NOMO-1 treated with DMSO at 0.1 percent for 48 hours (cell line): ENCODE data around the gene LRRC47.

Experiments
- DNase-seq: peaks from one replicate; lab custom pipeline; 2025; ENCODE audit not compliant: unreplicated experiment; lab: John Stamatoyannopoulos, UW

LRRC47 gene

DNA sequence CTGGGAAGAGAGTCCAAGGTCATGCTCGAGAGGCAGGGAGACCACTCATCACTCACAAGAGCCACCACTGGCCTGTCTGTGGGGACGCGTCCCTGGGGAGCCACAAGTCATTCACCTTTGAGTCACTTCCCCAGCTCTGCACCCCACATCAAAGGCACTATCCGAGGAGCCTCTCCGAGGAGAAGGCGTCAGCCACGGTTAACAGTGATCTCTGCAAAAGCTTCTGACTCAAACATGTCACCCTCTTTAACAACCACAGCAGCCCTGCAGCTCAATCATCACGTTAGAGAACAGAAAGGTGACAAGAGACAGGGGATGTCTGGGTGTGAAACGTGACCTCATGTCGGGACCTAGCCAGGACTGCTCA, 9.0 kb downstream of the LRRC47 start:
- no peak for DNase-seq

DNA sequence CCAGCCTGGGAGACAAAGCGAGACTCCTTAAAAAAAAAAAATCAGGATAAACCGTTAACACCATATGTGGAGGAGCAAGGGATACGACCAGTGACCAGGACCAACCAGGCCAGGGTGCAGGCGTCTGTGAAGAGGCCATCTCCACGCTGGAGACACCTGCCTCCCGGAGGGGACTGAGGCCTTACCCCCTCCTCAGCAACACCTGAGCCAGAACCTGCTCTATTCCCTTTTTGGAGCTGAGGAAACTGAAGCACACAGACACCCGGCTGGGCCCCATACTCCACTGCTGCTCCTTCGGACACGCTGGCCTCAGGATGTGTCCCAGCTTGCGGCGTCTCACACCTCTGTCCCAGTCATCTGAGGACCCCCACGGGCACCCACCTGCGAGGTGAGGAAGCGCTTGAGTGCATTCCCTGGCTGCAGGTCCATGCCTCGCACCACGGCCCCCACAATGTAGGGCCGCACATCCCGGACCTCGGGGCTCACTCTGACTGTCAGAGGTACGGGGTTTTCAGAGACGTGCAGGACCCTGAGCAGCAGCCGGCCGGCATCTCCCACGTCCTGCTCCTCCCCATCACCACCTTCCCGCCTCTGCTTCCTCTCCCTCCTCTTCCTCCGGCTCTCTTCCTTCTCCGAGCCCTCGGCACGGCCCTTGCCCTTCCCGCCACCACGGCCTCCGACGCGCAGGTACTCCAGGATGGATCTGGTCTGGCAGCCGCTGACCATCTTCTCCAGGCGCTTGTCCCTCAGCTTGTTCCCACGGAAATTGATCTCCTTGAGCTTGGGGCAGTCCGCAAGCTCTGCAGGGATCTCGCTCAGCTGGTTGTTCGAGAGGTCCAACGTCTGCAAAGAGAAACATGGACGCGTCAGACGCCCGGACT, 9.6 kb downstream of the LRRC47 start:
- DNase-seq = no peak

DNA sequence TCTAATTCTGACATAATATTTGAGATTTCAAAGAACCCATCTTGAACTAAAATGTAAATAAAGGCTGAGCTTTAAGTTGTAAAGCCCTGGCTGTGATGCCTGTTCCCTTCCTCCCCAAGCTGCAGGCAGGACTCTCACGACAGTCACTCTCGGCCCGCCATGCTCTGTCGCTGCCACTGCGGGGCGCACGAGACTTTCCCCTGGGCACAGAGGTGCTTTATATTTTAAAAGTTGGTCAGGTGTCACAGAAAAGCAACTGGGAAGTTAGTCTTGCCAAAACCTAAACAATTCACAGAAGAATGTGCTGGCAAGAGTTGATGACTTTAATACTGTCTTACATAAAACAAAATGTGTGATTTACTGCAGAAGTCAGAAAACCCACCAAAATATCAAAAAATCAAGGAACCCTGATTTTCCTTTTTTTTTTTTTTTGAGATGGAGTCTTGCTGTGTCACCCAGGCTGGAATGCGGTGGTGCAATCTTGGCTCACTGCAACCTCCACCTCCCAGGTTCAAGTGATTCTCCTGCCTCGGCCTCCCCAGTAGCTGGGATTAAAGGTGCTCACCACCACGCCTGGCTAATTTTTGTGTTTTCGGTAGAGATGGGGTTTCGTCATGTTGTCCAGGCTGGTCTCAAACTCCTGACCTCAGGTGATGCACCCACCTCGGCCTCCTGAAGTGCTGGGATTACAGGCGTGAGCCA, 10.7 kb downstream of the LRRC47 start:
- DNase-seq = no peak

DNA sequence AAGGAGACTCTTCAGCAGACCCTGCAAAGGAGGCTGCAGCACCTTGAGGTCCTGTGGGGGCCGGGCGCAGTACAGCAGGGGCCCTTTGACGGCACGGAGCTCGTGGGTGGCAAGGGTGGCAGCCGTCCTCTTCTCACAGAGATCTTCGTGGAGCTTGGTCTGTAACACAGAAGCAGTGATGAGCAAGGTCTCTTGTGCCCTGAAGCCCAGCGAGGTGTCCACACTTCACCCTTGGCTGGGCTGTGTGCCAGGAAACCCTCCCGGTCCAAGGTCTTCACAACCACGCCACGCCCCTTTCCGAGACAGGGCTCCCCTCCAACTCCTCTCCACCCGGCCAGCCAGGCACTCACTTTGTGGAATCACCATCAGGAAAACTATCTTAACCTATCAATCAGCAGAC, 11.3 kb downstream of the LRRC47 start:
- DNase-seq = no peak

DNA sequence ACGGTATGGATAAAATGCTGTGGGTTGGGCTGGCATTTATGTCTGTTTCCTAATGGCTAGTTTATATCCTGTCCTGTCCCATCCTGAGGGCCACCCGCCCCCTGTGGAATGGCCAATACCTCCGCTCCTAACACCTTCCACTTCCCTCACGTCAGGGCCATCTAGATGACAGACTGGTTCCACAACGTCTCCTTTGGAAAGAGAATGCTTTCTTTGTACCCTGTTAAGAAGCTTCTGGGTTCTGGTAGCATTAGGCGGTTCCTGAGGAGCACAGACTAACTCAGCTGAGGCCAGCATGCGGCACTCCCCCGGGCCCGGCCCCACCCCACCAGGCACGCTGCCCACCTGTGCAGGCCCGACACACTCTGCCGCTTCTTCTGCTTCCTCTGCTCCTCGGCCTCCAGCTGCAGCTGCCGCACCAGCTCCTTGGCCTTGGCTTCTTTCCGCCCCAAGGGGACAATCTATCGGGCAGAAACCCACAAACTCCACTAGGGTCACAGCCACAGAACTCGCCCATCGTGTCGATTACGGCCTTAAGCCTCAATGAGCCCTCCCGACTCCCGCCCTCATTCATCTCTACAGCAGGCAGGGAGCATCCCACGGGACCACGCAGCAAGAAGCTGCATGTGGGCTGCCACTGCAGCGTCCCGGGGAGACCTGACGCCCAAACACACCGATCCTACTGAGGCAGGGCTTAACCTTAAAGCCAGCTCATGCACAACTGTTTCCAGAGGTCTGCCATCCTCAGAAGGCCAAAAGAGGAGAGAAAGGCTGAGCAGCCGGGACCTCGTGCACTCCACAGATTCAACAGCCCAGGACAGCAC, 12.4 kb downstream of the LRRC47 start:
- no peak for DNase-seq

DNA sequence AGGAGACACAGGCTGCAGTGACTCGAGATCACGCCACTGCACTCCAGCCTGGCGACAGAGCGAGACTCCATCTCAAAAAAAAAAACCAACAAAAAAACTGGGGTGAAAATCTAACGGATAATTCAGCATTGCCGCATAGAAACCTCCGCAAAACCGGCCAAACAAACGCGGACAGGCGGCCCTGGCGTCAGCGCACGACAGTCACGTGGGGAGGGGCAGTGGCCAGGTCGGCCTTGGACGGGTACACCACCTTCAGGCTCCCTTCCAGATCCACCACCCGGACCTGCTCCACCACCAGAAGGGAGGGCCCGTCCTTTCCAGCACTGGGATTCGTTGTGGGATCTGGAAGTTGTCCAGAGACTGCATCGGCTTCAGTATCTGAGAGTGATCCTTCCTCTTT, 15.4 kb downstream of the LRRC47 start:
- no peak for DNase-seq

DNA sequence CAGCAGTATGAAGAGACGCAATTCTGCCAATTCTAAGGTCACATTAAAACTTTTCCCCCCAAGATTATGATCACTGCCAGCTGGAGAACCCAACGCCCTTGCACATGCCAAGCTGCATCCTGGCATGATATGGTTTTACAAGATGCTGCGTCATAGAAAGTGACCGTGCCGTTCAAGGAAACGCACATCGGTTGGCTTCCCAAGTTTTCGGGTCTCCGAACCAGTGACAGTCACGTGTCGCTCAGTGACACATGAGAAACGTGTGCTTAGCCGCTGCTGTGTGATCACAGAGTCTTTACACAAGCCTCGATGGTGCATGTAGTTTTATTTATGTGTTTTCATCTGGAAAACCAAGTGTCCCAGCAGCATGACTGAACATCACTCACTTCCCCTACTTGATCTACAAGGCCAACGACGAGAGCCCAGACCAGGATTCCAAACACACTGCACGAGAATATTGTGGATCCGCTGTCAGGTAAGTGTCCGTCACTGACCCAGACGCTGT, 16.3 kb downstream of the LRRC47 start:
- DNase-seq = no peak

DNA sequence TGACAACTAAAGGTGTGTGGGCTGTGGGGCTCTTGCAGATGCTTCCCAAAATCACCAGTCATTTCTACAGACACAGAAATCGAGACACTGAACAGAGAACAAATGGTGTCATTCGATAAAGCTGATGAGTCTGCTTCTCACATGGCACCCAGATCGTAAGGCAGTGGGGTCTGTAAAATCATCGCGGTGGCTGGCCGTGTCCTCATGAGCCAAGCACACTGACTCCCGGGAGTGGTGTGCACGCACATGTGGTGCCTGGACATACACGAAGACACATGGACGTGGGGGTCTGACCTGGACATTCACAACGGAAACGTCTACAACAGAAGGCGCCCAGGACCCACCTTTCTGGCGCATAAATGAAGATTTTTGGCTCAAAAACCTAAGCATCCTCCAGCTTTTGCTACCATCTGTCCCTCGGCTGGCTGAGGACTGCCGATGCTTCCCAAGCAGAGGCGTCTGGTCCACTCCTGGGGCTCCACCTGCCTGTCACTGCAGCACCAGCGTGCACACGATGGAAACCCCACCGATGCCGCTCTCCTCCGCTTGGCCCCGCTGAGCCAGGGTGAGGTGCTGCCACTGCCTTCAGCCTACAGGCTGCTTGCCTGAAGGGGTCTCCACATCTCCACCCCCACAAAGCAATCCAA, 16.9 kb downstream of the LRRC47 start:
- no peak for DNase-seq

DNA sequence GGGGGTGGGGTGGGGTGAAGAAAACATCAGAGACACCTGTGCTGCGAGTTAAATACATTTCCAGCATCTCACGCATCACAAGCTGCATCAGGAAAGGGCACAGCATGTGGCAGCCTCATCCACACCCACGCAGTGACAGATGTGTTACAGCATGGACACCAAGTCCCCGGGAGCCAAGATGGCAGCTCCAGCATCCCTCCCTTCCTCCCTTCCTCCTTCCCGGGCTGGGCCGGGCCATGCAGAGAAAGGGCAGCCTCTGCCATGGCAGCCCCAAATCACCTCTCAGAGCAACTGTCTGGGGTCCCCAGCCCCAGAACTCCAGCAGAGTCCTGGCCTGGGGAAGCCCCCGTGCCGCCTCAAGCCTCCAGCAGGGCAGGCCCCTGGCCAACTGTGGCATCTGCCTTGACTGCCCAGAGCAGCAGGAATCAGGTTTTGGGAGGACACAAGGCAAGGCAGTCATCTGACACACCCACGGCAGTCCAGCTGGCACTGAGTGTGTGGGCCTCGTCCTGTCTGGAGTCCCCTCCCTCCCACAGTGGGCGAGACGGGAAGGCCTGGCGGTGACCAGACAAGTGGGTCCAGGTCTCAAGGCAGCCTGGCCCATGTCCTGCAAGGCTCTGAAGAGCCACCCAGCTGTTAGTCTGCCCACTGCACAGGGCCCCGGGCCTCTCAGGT, 17.6 kb downstream of the LRRC47 start:
- no peak for DNase-seq

DNA sequence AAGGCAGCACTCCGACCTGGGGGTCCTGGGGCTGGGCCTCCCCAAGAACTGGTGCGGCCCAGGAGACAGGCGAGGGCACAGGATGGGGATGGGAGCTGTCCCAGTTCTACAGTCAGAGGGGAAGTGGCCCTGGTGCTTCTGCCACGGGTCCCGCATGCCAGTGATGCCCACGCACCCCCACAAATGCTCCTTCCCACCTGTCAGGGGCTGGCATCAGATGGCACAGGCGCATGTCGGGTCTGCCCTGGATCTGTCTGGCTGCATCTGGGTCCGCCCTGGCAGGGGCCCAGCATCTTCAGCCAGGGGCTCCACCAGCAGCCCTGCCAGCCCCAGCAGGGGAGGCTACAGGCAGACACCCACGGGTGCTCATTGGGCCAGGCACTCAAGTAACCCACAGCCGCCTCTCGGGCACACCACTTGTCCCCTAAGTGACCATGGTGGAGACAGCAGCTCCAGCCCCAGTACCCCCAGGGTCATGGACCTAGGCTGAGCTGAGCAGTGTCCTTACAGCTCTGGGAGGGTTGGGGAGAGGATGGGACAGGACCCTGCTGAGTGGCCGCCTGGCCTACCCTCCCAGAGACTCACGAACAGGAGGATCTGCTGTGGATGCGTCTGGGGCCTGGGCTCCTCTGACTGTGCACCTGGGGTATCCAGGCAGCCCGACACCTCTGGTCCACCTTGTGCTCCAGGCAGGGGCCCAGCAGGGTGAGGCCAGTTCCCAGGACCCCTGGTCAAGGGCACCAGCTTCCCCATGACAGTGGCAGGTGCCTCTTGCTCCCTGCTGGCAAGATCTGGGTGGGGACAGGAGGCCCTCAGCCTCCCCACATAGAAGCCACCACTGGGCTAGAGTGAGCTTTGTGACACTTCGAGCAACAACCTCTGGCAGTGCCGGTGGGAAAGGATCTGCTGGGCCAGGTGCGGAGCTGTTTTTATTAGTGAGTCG, 18.4 kb downstream of the LRRC47 start:
- no peak for DNase-seq

DNA sequence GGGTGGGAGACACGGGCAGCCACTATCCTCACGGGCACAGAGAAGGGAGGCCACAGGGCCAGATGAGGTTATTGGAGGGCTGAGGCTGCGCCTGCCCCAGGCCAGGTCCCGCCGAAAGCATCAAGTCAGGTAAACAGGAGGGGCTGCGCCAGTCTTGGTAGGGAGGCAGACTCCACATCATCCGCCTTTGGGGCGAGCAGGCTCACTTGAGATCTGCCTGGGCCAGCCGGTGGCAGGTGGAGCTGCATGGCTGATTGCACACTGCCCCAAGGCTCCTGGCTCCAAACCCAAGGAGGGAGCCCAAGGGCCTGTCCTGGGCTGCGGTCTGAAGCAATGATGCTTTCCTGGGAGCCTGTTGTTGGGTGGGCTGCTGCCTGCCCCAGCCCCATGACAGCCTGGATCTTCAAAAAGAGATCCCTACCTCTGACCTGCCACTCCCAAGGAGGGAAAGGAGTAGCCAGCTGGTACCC, 19.2 kb downstream of the LRRC47 start:
- DNase-seq = no peak

DNA sequence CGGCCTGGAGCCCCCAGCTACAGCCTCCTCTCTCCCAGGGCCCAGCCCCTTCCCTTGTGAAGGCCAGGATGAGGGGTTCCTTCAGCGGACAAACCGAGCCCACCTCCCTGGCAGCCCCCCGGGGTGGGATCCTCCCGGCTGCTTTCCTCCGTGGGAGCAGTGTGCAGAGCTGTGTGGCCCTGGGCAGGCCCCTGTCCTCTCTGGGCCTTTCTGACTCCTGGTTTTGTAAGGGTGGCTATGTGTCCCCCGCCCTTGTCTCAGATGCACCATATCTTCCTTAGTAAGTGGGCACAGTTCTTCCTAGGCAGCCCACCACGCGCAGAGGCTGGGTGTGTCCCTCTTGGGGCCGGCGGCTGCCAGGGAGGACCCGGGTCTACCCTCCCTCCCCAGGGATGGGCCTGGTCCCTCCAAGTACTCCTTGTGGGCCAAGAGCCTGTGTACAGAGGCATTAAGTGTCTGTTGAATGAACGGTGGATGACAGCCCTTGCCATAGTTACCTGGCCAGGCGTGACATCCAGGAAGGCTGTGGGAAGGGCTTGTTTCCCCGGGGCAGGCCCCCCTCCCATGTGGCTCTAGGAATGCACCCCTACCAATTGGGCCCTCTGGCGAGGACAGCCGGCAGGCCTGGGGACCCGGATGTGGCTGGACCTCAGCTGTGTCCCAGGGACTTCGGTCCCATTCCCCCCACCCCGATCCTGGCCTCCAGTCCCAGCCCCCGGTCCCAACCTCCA, 19.9 kb downstream of the LRRC47 start:
- no peak for DNase-seq

DNA sequence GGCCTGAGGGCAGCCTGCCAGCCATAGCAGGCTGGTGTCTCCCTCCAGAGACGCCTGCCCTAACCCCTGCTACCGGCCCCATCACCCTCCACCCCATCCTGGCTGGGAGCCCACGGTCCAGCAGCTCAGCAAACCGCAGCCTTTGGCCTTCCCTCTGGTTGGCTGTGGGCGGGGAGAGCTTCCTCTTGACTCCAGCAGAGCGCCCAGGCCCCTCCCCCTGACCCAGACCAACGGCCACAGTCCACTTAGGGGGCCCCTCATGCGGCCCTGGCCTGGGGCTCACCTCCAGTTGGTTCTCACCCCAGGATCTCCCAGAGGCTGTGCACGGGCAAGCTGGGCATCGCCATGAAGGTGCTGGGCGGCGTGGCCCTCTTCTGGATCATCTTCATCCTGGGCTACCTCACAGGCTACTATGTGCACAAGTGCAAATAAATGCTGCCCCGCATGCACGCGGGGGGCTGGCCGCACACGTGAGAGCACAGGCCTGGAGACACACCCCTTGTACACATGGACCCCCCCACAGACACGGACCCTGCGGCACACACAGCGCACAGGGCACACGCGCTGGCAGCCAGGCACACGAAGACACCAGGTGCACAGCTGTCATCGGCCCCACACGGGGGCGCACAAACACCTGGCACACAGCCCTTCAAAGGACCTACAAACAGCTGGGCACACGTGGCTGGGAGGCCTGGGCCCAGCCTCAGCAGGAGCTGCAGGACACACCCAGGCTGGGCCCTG, 20.6 kb downstream of the LRRC47 start:
- DNase-seq = peak; percentile 42

DNA sequence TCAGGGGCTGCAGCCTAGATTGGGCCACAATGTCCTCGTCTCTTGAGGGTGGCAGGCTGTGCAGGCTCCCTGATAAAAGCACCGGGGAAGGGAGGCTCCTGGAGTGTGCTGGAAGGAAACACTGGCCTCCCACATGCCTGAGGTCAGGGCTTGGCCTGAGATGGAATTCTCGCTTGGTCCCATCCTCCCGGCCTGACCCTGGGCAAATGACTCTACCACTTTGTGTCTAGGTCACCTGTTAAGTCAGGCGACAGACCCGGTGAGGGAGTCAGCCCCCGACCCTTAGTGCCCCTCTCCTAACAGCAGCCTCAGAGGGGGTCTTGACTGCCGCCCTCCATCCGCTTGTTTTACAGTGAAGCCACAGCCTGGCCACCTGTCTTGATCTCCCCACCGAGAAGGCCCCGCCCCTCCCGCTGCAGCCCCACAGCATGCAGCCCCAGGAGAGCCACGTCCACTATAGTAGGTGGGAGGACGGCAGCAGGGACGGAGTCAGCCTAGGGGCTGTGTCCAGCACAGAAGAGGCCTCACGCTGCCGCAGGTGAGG, 21.3 kb downstream of the LRRC47 start:
- no peak for DNase-seq

DNA sequence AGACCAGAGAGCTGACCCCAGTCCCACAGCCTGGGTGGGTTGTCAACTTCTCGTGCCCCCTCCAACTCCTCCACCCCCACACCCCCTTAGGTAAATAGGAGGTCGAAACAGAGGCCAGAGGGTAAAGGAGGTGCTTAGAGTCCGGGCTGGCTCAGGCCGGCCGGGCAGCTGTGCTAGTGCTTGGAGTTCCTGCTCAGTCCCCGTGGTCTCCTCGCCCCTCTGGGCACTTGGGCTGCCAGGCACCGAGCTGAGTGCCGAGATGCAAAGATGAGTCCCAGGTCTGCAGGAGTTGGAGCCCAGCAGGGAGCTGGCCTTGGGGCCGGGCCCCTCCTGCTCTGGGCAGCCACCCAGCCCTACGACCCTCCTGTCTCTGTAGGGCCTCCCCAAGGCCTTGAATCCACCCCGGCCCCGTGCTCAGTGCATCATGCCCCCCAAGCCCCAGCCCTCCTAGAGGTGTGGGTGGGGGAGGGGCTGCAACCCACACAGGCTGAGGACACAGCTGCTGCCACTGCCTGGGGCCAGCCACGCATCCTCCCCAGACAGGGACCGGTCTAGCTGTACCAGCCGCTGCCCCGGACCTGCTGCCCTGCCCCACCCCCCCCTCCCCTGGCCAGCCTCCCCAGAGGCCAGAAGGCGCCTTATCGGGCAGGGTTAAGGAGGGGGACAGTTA, 21.9 kb downstream of the LRRC47 start:
- DNase-seq = no peak

DNA sequence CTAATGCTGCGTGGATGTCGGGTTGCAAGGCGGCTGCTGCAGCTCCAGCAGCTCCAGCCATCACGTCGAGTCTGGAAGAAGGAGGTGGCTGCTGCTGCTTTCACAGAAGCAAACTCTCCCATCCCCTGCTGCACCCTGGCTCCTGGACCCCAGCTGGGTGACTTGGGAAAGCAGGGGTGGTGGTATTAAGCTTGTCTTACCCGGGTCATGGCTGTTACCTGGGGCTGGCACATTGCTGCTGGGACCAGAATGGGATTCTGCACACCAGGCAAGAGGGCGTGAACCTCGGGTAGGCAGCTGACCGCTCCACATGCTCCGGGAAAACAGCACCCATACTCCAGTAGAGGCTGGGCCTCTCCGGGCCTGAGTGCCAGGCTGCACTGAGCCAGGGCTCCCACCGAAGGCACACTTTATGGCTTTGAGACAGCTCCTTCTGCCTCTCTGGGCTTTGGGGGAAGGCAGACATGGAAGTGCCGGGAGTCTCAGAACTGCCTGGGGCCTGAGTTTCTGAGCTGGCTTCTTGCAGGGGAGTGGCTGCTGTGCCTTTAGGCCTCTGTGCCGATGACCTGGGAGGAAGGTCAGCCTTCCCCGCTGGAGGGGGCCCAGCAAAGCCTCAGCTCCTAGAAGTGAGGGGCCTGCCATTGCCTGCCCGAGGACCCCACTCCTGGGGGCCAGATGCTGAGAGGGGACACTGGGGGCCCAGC, 22.6 kb downstream of the LRRC47 start:
- DNase-seq = no peak
